SU-DHL-6 (cell line): Measurements from ENCODE around the gene CCDC9.

Experiments used
- H2AFZ ChIP-seq: fragments of 200-600 bp; sonication (generic); 2 replicates; pipeline ENCODE4 v1.6.1; 2014; ENCODE audit warnings: low read depth, mild to moderate bottlenecking, moderate library complexity, mixed read lengths, antibody characterized with exemption, low read length; ENCODE audit not compliant: severe bottlenecking
- H3F3A ChIP-seq: fragments of 200-600 bp; shearing (Covaris generic); 2 replicates; pipeline ENCODE4 v1.6.0; 2016; ENCODE audit warnings: antibody characterized with exemption, mild to moderate bottlenecking; ENCODE audit not compliant: insufficient read depth
- H3K27ac ChIP-seq: fragments of 200-600 bp; sonication (generic); 2 replicates; pipeline ENCODE4 v1.5.1; 2016; ENCODE audit warnings: low read depth, mild to moderate bottlenecking, low read length, moderate library complexity, mixed read lengths
- H3K27me3 ChIP-seq: fragments of 200-600 bp; sonication (generic), shearing (Covaris generic); 2 replicates; pipeline ENCODE4 v1.6.0; 2014; ENCODE audit warnings: mild to moderate bottlenecking, low read length
- H3K36me3 ChIP-seq: fragments of 200-600 bp; sonication (generic); 2 replicates; pipeline ENCODE4 v1.6.1; 2014; ENCODE audit warnings: mild to moderate bottlenecking, low read length, mixed read lengths
- H3K4me2 ChIP-seq: fragments of 300-600, 200-600 bp; shearing (Covaris generic), sonication (generic); 2 replicates; pipeline ENCODE4 v1.6.0; 2014; ENCODE audit warnings: low read length, low read depth, mild to moderate bottlenecking; ENCODE audit not compliant: poor library complexity, severe bottlenecking
- H3K4me3 ChIP-seq: fragments of 200-600 bp; sonication (generic); 2 replicates; pipeline ENCODE4 v1.5.1; 2014; ENCODE audit warnings: antibody characterized with exemption, low read length, mild to moderate bottlenecking, mixed read lengths; ENCODE audit not compliant: insufficient read depth, poor library complexity, severe bottlenecking
- H3K79me2 ChIP-seq: fragments of 200-600 bp; sonication (generic); 2 replicates; pipeline ENCODE4 v1.6.1; 2014; ENCODE audit warnings: mild to moderate bottlenecking, low read length, moderate library complexity; ENCODE audit not compliant: insufficient read depth
- H3K9ac ChIP-seq: fragments of 200-600 bp; sonication (generic); 2 replicates; pipeline ENCODE4 v1.7.0; 2014; ENCODE audit warnings: mild to moderate bottlenecking, low read length
- H3K9me2 ChIP-seq: fragments of 200-600 bp; sonication (generic); replicated peaks from 2 replicates; pipeline ENCODE4 v1.6.1; 2014; ENCODE audit warnings: low read length; ENCODE audit not compliant: insufficient read depth
- H3K9me3 ChIP-seq: fragments of 200-600 bp; sonication (generic); 2 replicates; pipeline ENCODE4 v1.6.1; 2014; ENCODE audit warnings: low read length, mixed read lengths; ENCODE audit not compliant: insufficient read depth
- H4K20me1 ChIP-seq: fragments of 200-600 bp; sonication (generic); 2 replicates; pipeline ENCODE4 v1.6.1; 2014; ENCODE audit warnings: low read depth, mild to moderate bottlenecking, antibody characterized with exemption, low read length, moderate library complexity, mixed read lengths
- EZH2phosphoT487 ChIP-seq: fragments of 200-600 bp; sonication (generic), shearing (Covaris generic); conservative IDR thresholded peaks from 2 replicates; pipeline ENCODE4 v1.6.1; 2018; ENCODE audit warnings: mild to moderate bottlenecking, antibody characterized with exemption, low read length, moderate library complexity, mixed read lengths
- TF ChIP-seq, protein P1 (sequence below): fragments of 200-600 bp; sonication (generic); IDR thresholded peaks from one replicate; pipeline ENCODE4 v1.5.1; 2017; ENCODE audit warnings: antibody characterized with exemption, mild to moderate bottlenecking, low read length, moderate library complexity; ENCODE audit not compliant: insufficient read depth, poor library complexity, severe bottlenecking

CCDC9 gene

DNA sequence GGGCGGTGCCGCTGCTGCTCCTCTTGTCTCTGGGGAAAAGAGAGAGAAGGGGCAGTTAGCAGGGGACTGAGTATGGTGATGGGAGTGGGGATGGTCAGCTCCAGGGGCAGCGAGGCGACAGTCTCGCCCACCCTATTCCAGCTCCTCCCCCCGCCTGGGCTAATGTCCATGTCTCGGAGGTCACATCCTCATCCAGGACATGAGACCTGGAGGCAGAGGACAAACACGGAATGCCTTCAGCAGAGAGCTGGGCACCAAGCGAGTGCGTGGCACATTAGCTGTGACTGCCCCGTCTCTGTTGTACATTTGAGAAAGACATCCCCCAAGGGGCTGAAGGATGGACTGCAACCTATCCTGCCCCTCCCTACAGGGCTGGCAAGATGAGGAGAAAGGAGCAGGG is 34.4 kb upstream of the CCDC9 start:
- Histone ChIP-seq H3K27me3 (no peaks in the 10 kb centered on the region), H3K36me3 (no peaks in the 10 kb centered on the region), H3K4me3 (no peak overlapping the region), H3K4me2 (no peak overlapping the region), H3K27ac (no peak overlapping the region), H3K9me2 (no peaks in the 10 kb centered on the region), H2AFZ (no peak overlapping the region), H3K79me2 (no peaks in the 10 kb centered on the region), H3F3A (peaks cover 6% of the 10 kb centered on the region; the same call in 1 of the 2 replicates), H3K9me3 (no peaks in the 10 kb centered on the region), H3K9ac (no peak overlapping the region), H4K20me1 (no peaks in the 10 kb centered on the region)
- TF ChIP-seq, protein P1, sequence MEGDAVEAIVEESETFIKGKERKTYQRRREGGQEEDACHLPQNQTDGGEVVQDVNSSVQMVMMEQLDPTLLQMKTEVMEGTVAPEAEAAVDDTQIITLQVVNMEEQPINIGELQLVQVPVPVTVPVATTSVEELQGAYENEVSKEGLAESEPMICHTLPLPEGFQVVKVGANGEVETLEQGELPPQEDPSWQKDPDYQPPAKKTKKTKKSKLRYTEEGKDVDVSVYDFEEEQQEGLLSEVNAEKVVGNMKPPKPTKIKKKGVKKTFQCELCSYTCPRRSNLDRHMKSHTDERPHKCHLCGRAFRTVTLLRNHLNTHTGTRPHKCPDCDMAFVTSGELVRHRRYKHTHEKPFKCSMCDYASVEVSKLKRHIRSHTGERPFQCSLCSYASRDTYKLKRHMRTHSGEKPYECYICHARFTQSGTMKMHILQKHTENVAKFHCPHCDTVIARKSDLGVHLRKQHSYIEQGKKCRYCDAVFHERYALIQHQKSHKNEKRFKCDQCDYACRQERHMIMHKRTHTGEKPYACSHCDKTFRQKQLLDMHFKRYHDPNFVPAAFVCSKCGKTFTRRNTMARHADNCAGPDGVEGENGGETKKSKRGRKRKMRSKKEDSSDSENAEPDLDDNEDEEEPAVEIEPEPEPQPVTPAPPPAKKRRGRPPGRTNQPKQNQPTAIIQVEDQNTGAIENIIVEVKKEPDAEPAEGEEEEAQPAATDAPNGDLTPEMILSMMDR: no peak
- TF ChIP-seq EZH2phosphoT487: no peak

GRCh38 chr19:47225746-47226425 is 30.4 kb upstream of the CCDC9 start:
- Histone ChIP-seq H3K9ac (peak overlapping the region; percentile 53), H3K9me3 (no peaks in the 10 kb centered on the region), H3K79me2 (no peaks in the 10 kb centered on the region), H3K27me3 (no peaks in the 10 kb centered on the region), H3K9me2 (no peaks in the 10 kb centered on the region), H3K36me3 (no peaks in the 10 kb centered on the region), H3K27ac (peak overlapping the region; percentile 45), H3K4me3 (peak overlapping the region; percentile 45), H3F3A (peaks cover 11% of the 10 kb centered on the region; the same call in 1 of the 2 replicates), H3K4me2 (peak overlapping the region; percentile 68), H2AFZ (peak overlapping the region; percentile 23), H4K20me1 (no peaks in the 10 kb centered on the region)
- TF ChIP-seq EZH2phosphoT487: no peak
- TF ChIP-seq, protein P1: no peak

DNA sequence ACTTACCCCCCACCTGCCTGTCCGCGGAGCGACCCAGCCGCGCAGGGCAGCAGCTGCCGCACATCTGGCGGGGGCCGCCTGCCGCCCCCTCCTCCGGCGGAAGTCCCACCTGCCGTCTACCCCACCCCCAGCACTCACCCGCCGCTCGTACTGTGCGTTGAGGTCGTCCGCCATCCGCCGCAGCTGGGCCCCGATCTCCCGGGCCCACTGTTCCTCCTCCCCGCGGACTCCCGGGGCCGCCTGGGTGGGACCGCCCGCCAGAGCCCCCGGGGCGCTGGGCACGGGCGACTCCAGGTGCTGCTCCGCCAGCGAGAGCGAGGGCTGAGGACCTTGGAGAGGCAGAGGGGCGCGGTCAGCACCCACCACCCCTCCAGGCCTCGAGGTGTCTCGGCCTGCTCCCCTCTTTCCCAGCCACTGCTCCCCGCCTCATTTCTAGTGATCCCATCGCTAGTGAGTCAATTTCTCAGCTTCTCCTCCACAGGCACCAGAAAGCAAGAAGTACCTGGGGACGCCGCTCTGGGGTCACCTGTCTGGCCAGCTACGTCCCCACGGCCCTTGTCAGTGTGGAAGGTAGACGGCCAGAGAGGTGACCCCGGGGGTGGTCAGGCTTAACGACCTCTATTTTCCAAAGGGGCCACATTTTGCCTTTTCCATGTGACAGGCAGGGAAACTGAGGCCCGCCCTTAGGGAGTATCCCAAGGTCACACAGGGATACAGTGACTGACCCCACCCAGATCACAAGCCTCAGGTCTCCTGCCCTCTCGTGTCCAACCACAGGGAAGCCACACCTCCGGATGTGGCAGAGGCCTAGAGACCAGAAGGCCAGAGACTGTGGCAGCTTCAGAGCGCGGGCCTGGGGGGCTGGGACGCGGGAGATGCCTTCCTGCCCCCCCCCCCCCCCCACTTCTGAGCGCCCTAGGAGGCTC is 29.6 kb upstream of the CCDC9 start:
- TF ChIP-seq, protein P1: no peak
- no peak for TF ChIP-seq EZH2phosphoT487
- Histone ChIP-seq H3K27ac (peak overlapping the region; percentile 45), H3K9ac (peak overlapping the region; percentile 53), H3K4me2 (peak overlapping the region; percentile 68), H3K9me3 (no peaks in the 10 kb centered on the region), H3F3A (peaks cover 11% of the 10 kb centered on the region; the same call in 1 of the 2 replicates), H3K79me2 (no peaks in the 10 kb centered on the region), H2AFZ (no peak overlapping the region), H3K4me3 (peak overlapping the region; percentile 45), H3K9me2 (no peaks in the 10 kb centered on the region), H3K36me3 (no peaks in the 10 kb centered on the region), H3K27me3 (no peaks in the 10 kb centered on the region), H4K20me1 (no peaks in the 10 kb centered on the region)
